ENCODE data around the gene TTC39B. TPM values are rescaled to one million over a fixed set of nuclear protein-coding genes. Genes with fewer than 3 reads are reported as not detected.

Gene TTC39B
- total RNA-seq, 2 donors from 2014 or later, result 5.3 to 6.0 TPM

DNA sequence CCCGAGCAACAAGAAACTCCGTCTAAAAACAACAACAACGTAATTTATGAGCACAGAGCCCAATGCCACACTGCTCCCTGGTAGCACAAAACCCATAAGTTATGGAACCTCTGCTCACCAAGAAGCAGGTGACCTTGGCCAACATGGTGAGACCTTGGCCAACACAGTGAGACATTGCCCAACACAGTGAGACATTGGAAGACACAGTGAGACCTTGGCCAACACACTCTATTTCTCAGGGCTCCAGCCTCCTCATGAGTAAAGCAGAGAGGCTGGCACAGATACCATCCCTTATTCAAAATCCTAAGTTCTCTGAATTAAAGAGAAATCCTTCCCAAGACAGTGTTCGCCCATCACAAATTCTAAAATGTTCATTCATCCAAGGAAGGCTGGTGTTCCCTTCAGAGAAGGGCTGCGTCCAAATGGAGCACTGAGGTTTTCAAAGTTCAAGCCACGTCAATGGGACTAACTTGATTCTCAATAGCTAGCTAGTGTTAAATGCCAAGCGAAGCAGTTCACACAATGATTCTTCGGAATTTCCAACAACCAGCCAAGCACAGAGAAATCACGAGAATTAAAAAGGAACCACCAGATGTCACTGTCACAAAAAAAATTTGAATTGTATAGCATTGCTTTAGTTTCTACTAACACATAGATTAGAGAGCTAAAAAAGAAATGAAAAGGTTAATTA lies 29.5 kb downstream of the TTC39B start:
- DNase-seq, result no peak
- no peaks in the 10 kb centered on the region for H3K27me3 ChIP-seq
- intact Hi-C loops (cut with DNase I), result loop anchor here (10.0 kb wide), 1 partner anchor 137 kb away; no protein-coding TSS in a partner anchor
- TF ChIP-seq, protein P1, sequence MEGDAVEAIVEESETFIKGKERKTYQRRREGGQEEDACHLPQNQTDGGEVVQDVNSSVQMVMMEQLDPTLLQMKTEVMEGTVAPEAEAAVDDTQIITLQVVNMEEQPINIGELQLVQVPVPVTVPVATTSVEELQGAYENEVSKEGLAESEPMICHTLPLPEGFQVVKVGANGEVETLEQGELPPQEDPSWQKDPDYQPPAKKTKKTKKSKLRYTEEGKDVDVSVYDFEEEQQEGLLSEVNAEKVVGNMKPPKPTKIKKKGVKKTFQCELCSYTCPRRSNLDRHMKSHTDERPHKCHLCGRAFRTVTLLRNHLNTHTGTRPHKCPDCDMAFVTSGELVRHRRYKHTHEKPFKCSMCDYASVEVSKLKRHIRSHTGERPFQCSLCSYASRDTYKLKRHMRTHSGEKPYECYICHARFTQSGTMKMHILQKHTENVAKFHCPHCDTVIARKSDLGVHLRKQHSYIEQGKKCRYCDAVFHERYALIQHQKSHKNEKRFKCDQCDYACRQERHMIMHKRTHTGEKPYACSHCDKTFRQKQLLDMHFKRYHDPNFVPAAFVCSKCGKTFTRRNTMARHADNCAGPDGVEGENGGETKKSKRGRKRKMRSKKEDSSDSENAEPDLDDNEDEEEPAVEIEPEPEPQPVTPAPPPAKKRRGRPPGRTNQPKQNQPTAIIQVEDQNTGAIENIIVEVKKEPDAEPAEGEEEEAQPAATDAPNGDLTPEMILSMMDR (IDR thresholded peaks at IDR 0.05), result peak in 6 of 7 experiments; percentile 10 to 56 (median 50)
- TF ChIP-seq POLR2A (IDR thresholded peaks at IDR 0.05), result no peak
- H3K27ac ChIP-seq, result no peak overlapping the region
- H3K4me1 ChIP-seq, result peaks cover 15% of the 10 kb centered on the region
- no peak overlapping the region for H3K4me3 ChIP-seq
- peak; percentile 52 for ATAC-seq
- H3K36me3 ChIP-seq (replicated peaks in 1 of 2; ENCODE audit: insufficient read depth in 1 of 2, low read depth in 2 of 2), result no peaks in the 10 kb centered on the region
- no peaks in the 10 kb centered on the region for H3K9me3 ChIP-seq
- 46 to 51% methylated on average over 9 of the region's 9 CpGs for WGBS, 2 donors

DNA sequence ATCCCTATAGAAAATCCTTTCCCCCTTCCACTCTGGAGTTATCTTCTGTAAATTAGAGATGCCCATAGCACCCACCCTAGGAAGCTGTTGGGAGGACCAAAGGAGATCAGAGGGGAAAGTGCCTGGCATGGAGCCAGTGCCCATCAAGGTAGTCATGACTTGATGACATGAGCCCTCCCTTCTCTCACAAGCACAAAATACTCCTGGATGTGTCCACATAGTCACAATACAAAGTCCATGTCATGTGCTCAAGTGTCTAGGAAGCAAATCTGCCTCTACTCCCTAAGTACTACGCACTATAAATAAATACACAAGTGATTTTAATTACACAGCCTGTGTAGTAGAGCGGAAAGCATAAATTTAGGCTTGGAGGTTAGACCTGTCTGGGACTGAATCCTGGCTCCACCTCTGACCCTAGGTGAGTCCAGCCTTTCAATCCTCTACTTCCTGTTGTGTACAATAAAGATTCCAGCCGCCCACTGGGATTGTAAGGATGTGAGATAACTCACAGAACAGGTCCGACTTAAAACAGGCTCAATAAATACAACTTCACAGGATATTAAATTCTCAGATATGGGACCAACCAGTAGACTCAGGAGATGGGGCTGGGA lies 30.6 kb downstream of the TTC39B start:
- no peak for ATAC-seq
- WGBS, 2 donors, result 63 to 66% methylated on average over 4 of the region's 4 CpGs
- Histone ChIP-seq H3K27ac (no peak overlapping the region), H3K27me3 (no peaks in the 10 kb centered on the region), H3K4me1 (peaks cover 15% of the 10 kb centered on the region), H3K4me3 (no peak overlapping the region), H3K9me3 (no peaks in the 10 kb centered on the region), H3K36me3 (replicated peaks in 1 of 2; ENCODE audit: insufficient read depth in 1 of 2, low read depth in 2 of 2) (no peaks in the 10 kb centered on the region)
- DNase-seq, result no peak
- no peak for TF ChIP-seq POLR2A (IDR thresholded peaks at IDR 0.05)
- TF ChIP-seq, protein P1 (IDR thresholded peaks at IDR 0.05), result no peak
- intact Hi-C loops (cut with DNase I), result loop anchor here (10.0 kb wide), 1 partner anchor 138 kb away; no protein-coding TSS in a partner anchor

- H3K36me3 ChIP-seq (replicated peaks in 1 of 2; ENCODE audit: insufficient read depth in 1 of 2, low read depth in 2 of 2), result no peaks in the 10 kb centered on the region
- DNase-seq, result no peak
- intact Hi-C loops (cut with DNase I), result loop anchor here (10.0 kb wide), 1 partner anchor 140 kb away; no protein-coding TSS in a partner anchor
- H3K27me3 ChIP-seq, result no peaks in the 10 kb centered on the region
- no peaks in the 10 kb centered on the region for H3K9me3 ChIP-seq
- WGBS, 2 donors, result 70 to 85% methylated on average over 1 of the region's 1 CpG
- ATAC-seq, result no peak
- TF ChIP-seq POLR2A (IDR thresholded peaks at IDR 0.05), result no peak
- TF ChIP-seq, protein P1 (IDR thresholded peaks at IDR 0.05), result no peak
- no peak overlapping the region for H3K4me3 ChIP-seq
- H3K27ac ChIP-seq, result no peak overlapping the region
- H3K4me1 ChIP-seq, result peaks cover 15% of the 10 kb centered on the region
Measured at GRCh38 chr9:15274425-15274824, 32.6 kb downstream of the TTC39B start.

- H3K36me3 ChIP-seq (replicated peaks in 1 of 2; ENCODE audit: insufficient read depth in 1 of 2, low read depth in 2 of 2), result no peaks in the 10 kb centered on the region
- WGBS, 2 donors, result 47 to 73% methylated on average over 3 of the region's 3 CpGs
- no peak overlapping the region for H3K27ac ChIP-seq
- H3K4me3 ChIP-seq, result no peak overlapping the region
- peaks cover 2% of the 10 kb centered on the region for H3K4me1 ChIP-seq
- no peaks in the 10 kb centered on the region for H3K9me3 ChIP-seq
- TF ChIP-seq, protein P1 (IDR thresholded peaks at IDR 0.05), result no peak
- no peak for TF ChIP-seq POLR2A (IDR thresholded peaks at IDR 0.05)
- ATAC-seq, result no peak
- intact Hi-C loops (cut with DNase I), result loop anchor here (10.0 kb wide), 1 partner anchor 142 kb away; no protein-coding TSS in a partner anchor
- no peaks in the 10 kb centered on the region for H3K27me3 ChIP-seq
- DNase-seq, result no peak
Measured at GRCh38 chr9:15272377-15272928, 34.6 kb downstream of the TTC39B start.
